Peyer's patch (tissue), 4 donors: ENCODE measurements around the gene ADAM12. TPM values are rescaled to one million over a fixed set of nuclear protein-coding genes. Genes with fewer than 3 reads are reported as not detected.
A peak's percentile ranks its signal among the peaks of the same experiment; 100 is the strongest.

ENCODE experiments used
- DNase-seq, 3 donors: peaks; one replicate each; pipeline ENCODE4 v3.0.0-alpha.2; 2017 to 2019
- H3K27ac ChIP-seq, 4 donors: fragments of 200-600 bp; sonication (generic); one replicate each; pipeline ENCODE4 v1.5.1; 2016 to 2019
- H3K27me3 ChIP-seq, 2 donors: fragments of 200-600 bp; sonication (generic); one replicate each; pipeline ENCODE4 v1.5.1; 2019
- H3K36me3 ChIP-seq, 3 donors: fragments of 200-600 bp; sonication (generic); one replicate each; pipeline ENCODE4 v1.5.1; 2016 to 2019
- H3K4me1 ChIP-seq, 4 donors: fragments of 200-600 bp; sonication (generic); one replicate each; pipeline ENCODE4 v1.5.1; 2016 to 2019
- H3K4me3 ChIP-seq, 4 donors: fragments of 200-600 bp; sonication (generic); 1 replicate in 3 of 4; 2 replicates in 1 of 4; pipeline ENCODE4 v1.5.1; 2016 to 2019; ENCODE audit warnings: mild to moderate bottlenecking in 1 of 4
- H3K9me3 ChIP-seq, 4 donors: fragments of 200-600 bp; sonication (generic); one replicate each; pipeline ENCODE4 v1.5.1; 2016 to 2019; ENCODE audit warnings: mild to moderate bottlenecking in 1 of 4
- POLR2A ChIP-seq, 2 donors: fragments of 450-650 bp; IDR thresholded peaks; one replicate each; pipeline ENCODE4 v1.5.1; 2017; ENCODE audit warnings: antibody characterized with exemption in 2 of 2, mild to moderate bottlenecking in 2 of 2, moderate library complexity in 2 of 2
- total RNA-seq, 4 donors: library from RNA; depleted of rRNA; stranded (reverse); fragments of >200 nt; gene quantifications; one replicate each; pipeline ENCODE4 v1.1.0, GENCODE V29; 2016
- TF ChIP-seq, protein P1 (sequence below), 6 experiments: fragments of 450-650 bp in 4 of 6; fragments of 200-600 bp in 2 of 6; sonication (generic) in 1 of 6; IDR thresholded peaks; one replicate each; pipeline ENCODE4 v1.5.1; 2017 to 2019; ENCODE audit warnings: antibody characterized with exemption in 6 of 6, mild to moderate bottlenecking in 3 of 6, moderate library complexity in 1 of 6

Gene ADAM12
- total RNA-seq, 4 donors from 2014 or later = 0.13 to 2.5 (median 0.66) TPM

DNA sequence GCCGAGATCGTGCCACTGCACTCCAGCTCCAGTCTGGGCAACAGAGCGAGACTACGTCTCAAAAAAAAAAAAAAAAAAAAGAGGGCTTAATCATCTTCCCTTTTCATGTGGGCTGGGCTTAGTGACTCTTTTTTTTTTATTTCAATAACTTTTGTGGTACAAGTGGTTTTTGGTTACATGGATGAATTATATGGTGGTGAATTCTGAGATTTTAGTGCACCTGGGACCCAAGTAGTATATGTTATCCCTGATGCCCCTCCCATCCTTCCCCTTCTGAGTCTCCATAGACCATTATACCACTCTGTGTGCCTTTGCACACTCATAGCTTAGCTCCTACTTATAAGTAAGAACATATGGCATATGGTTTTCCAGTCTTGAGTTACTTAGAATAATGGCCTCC lies 4.8 kb upstream of the ADAM12 start:
- H3K4me3 ChIP-seq = no peak overlapping the region
- no peak overlapping the region for H3K27ac ChIP-seq
- no peaks in the 10 kb centered on the region for H3K27me3 ChIP-seq
- TF ChIP-seq POLR2A (IDR thresholded peaks at IDR 0.05) = no peak
- TF ChIP-seq, protein P1, sequence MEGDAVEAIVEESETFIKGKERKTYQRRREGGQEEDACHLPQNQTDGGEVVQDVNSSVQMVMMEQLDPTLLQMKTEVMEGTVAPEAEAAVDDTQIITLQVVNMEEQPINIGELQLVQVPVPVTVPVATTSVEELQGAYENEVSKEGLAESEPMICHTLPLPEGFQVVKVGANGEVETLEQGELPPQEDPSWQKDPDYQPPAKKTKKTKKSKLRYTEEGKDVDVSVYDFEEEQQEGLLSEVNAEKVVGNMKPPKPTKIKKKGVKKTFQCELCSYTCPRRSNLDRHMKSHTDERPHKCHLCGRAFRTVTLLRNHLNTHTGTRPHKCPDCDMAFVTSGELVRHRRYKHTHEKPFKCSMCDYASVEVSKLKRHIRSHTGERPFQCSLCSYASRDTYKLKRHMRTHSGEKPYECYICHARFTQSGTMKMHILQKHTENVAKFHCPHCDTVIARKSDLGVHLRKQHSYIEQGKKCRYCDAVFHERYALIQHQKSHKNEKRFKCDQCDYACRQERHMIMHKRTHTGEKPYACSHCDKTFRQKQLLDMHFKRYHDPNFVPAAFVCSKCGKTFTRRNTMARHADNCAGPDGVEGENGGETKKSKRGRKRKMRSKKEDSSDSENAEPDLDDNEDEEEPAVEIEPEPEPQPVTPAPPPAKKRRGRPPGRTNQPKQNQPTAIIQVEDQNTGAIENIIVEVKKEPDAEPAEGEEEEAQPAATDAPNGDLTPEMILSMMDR (IDR thresholded peaks at IDR 0.05) = no peak
- peaks cover 0 to 4% (median 0%) of the 10 kb centered on the region in 4 donors for H3K9me3 ChIP-seq
- H3K4me1 ChIP-seq = peaks cover 0 to 7% (median 0%) of the 10 kb centered on the region in 4 donors
- no peak for DNase-seq
- no peaks in the 10 kb centered on the region for H3K36me3 ChIP-seq

DNA sequence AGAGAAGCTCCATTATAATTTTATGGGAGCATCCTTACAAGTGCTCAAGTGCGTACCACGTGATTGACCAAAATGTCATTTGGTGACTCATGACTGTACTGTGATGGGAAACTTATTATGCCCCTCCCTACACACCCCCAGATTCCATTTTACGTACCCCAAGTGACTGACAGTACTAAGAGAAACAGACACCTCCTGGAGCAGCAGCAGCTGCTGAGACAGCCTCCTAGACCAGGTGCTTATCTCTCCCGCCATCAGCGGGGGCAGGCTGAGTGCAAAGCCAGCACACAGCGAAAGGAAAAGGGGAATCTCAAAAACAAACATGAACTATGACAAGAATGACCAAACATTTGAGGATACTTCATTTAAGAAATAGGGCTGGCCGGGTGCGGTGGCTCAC lies 4.2 kb upstream of the ADAM12 start:
- H3K36me3 ChIP-seq = no peaks in the 10 kb centered on the region
- no peak for DNase-seq
- H3K27me3 ChIP-seq = no peaks in the 10 kb centered on the region
- no peak overlapping the region for H3K27ac ChIP-seq
- no peak overlapping the region for H3K4me3 ChIP-seq
- TF ChIP-seq, protein P1 (IDR thresholded peaks at IDR 0.05) = no peak
- no peak for TF ChIP-seq POLR2A (IDR thresholded peaks at IDR 0.05)
- H3K9me3 ChIP-seq = peaks cover 0 to 4% (median 0%) of the 10 kb centered on the region in 4 donors
- peaks cover 0 to 13% (median 0%) of the 10 kb centered on the region in 4 donors for H3K4me1 ChIP-seq

DNA sequence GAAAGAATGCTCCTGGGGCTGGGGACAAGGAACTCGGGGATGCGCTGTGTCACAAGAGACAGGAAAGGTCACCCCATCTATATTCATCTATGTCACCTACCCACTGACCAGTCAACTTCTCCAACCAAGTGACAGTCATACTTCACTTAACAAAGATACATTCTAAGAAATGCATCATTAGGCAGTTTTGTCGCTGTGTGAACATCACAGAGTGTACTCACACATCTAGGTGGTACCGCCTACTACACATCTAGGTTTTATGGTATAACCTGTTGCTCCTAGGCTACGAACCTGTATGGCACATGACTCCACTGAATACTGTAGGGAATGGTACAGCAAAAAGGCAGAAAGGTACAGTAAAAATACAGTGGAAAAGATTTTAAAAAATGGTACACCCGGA lies 3.8 kb upstream of the ADAM12 start:
- no peak for DNase-seq
- no peak for TF ChIP-seq POLR2A (IDR thresholded peaks at IDR 0.05)
- TF ChIP-seq, protein P1 (IDR thresholded peaks at IDR 0.05) = no peak
- H3K27me3 ChIP-seq = no peaks in the 10 kb centered on the region
- peaks cover 0 to 17% (median 0%) of the 10 kb centered on the region in 4 donors for H3K4me1 ChIP-seq
- H3K36me3 ChIP-seq = no peaks in the 10 kb centered on the region
- H3K9me3 ChIP-seq = peaks cover 0 to 4% (median 0%) of the 10 kb centered on the region in 4 donors
- no peak overlapping the region for H3K4me3 ChIP-seq
- H3K27ac ChIP-seq = no peak overlapping the region

DNA sequence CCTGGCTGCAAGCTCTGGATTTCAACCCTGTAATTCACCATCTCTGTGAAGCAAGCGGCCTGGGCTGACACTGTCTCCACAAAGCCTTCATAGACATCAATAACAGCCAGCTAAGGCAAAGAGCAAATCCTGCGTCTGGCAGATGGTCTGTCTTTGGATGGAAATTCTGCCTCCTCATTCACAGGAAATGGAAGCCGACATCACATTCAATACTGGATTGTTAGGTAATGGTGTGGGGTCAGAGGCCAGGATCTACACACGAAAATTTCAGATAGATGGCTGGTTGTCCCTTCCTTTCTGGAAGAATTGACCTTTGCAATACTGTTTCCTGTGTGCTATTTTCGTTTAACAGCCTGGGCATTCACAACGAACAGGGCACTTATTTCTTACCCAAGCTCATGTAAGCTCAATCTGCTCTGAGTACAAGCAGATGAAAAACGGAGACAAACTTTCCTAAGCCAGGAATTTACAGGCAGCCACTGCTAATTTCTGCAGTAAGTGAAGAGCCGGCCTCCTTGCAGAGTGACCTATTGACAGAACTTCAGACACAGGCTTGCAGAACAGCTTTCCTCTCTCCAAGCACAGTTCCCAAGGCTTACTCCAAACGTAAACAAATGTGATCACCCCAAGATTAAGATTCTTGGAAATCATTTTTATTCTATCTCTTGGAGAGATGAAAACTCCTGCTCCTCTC lies 3.1 kb upstream of the ADAM12 start:
- no peak for DNase-seq
- H3K9me3 ChIP-seq = peaks cover 0 to 4% (median 0%) of the 10 kb centered on the region in 4 donors
- H3K36me3 ChIP-seq = no peaks in the 10 kb centered on the region
- H3K27me3 ChIP-seq = no peaks in the 10 kb centered on the region
- no peak overlapping the region for H3K4me3 ChIP-seq
- peaks cover 0 to 17% (median 0%) of the 10 kb centered on the region in 4 donors for H3K4me1 ChIP-seq
- TF ChIP-seq, protein P1 (IDR thresholded peaks at IDR 0.05) = no peak
- TF ChIP-seq POLR2A (IDR thresholded peaks at IDR 0.05) = no peak
- H3K27ac ChIP-seq = peak overlapping the region in 1 of 4 donors; percentile 17

DNA sequence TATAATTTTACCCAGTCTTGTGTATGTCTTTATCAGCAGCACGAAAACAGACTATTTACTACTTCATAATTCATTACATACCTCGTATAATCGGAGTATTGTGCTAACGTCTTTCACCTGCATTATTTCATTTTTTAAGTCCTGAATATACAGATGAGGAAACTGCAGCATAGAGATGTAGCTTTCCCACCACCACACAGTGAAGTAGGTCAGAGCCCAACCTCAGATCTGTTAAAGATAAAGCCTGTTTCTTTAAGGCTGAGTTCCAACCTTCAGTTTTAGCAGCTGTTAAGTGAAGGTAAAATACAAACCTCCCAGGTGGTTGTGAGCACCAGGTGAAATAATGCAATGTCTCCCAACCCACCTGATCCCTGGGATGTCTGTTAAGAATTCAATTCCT lies 2.0 kb upstream of the ADAM12 start:
- Histone ChIP-seq H3K27ac (no peak overlapping the region), H3K27me3 (no peaks in the 10 kb centered on the region), H3K4me1 (peaks cover 0 to 17% (median 0%) of the 10 kb centered on the region in 4 donors), H3K36me3 (no peaks in the 10 kb centered on the region), H3K9me3 (peaks cover 0 to 4% (median 0%) of the 10 kb centered on the region in 4 donors), H3K4me3 (no peak overlapping the region)
- TF ChIP-seq, protein P1 (IDR thresholded peaks at IDR 0.05) = no peak
- no peak for TF ChIP-seq POLR2A (IDR thresholded peaks at IDR 0.05)
- DNase-seq = no peak
